Activated CD8-positive, alpha-beta T cell treated with anti-CD3 and anti-CD28 coated beads for 36 hours (primary cell): Measurements from ENCODE around the gene FILIP1. TPM values are rescaled to one million over a fixed set of nuclear protein-coding genes. Genes with fewer than 3 reads are reported as not detected.
A peak's percentile ranks its signal among the peaks of the same experiment; 100 is the strongest.

Source experiments
- ATAC-seq: fragments of 200-7000 bp; cut with Tn5 transposase; one replicate; pipeline ENCODE4 v1.10.0; 2021; ENCODE audit warnings: mild to moderate bottlenecking, moderate library complexity
- CTCF ChIA-PET: fragments of 350-600 bp; sonication (Branson Sonifier 250); formaldehyde crosslinking; loops from one replicate; lab custom pipeline; 2021; ENCODE audit warnings: antibody characterized with exemption; lab: Charles Lee
- POLR2A ChIA-PET: fragments of 350-600 bp; sonication (Branson Sonifier 250); formaldehyde crosslinking; loops from one replicate; lab custom pipeline; 2021; ENCODE audit warnings: antibody characterized with exemption; lab: Charles Lee
- DNase-seq: peaks from one replicate; pipeline ENCODE4 v3.0.0-alpha.2; 2020
- H3K27ac Mint-ChIP-seq: one replicate; pipeline ENCODE4 v1.8.0; 2021; ENCODE audit warnings: mild to moderate bottlenecking, mixed read lengths
- H3K27me3 Mint-ChIP-seq: one replicate; pipeline ENCODE4 v1.8.0; 2021; ENCODE audit warnings: mixed read lengths
- H3K36me3 Mint-ChIP-seq: one replicate; pipeline ENCODE4 v1.8.0; 2021; ENCODE audit warnings: low read depth, mixed read lengths
- H3K4me1 Mint-ChIP-seq: one replicate; pipeline ENCODE4 v1.8.0; 2021; ENCODE audit warnings: low read depth, mixed read lengths
- H3K4me3 Mint-ChIP-seq: one replicate; pipeline ENCODE4 v1.8.0; 2021; ENCODE audit warnings: mild to moderate bottlenecking, moderate library complexity, mixed read lengths
- H3K9me3 Mint-ChIP-seq: one replicate; pipeline ENCODE4 v1.8.0; 2021; ENCODE audit warnings: mixed read lengths
- CTCF ChIP-seq: fragments of 200-600 bp; IDR thresholded peaks from one replicate; pipeline ENCODE4 v1.8.0; 2022; ENCODE audit warnings: antibody characterized with exemption, mild to moderate bottlenecking
- intact Hi-C: fragments of 100-400 bp; cut with micrococcal nuclease; formaldehyde crosslinking; loops from one replicate; pipeline ENCODE4 v1.10.0; 2022
- microRNA-seq: library from miRNA; unstranded; fragments of <30 nt; microRNA quantifications from one replicate; pipeline ENCODE4 v1.2.0, GENCODE V29; 2022; ENCODE audit warnings: borderline microRNAs expressed, borderline replicate concordance
- total RNA-seq, 2 experiments: library from RNA; stranded (reverse); gene quantifications; one replicate each; pipeline ENCODE4 v1.2.3, GENCODE V29; 2021

The FILIP1 gene
- total RNA-seq, 2 experiments from 2014 or later, result 0.07 TPM; not detected in 1

DNA sequence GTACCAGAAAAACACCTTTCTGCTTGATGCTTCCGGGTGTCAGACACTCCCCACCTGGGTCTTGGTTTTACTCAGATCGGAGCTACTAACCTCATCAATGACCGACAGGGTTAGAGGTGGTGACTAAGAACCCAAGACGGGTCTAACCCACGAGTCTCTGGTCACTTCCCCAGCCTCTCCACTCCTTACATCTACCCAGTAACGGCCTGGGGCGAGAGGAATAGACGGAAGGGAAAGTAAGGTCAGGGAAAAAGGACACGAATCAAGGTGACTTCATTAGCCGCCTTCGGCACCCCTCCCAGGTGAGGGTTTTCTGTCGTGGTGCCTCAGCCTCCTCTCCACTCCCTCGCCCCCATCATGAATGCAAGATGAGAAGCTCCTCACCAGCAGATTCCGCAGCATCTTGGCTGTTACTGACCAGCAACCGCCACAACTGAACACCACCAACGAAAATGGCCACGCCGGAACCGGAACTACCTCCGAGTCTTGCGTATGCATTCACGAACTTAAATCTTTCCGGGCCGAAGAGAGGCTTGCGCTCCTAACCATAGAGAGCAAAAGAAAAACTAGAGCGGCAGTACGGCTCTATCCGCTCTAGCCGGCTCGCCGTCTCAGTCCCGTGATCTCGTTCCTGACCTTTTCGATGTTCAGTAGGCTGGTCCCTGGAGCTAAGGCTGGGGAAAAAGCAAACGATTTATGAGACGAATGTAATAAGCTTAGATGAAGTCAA is 250.1 kb downstream of the FILIP1 start, which contains the start of gene COX7A2:
COX7A2 (minus strand) TSS at position 469 of the 730 bp plus-strand sequence; CDS start at position 402, 67 bp downstream.
- Mint-ChIP-seq H3K4me1 (peaks cover 26% of the 10 kb centered on the region), H3K27me3 (peaks cover 8% of the 10 kb centered on the region), H3K4me3 (peak within 1 kb of the TSS; percentile 99), H3K27ac (peak within 1 kb of the TSS; percentile 99), H3K9me3 (no peaks in the 10 kb centered on the region), H3K36me3 (peaks cover 31% of the 10 kb centered on the region)
- no peak for TF ChIP-seq CTCF
- ATAC-seq, result peak; percentile 97
- DNase-seq, result peak; percentile 93
- ChIA-PET POLR2A (interaction anchor here (0.6 to 3.1 kb wide), 14 partner anchors 9 to 1549 kb away, joined by 3 to 22 read pairs (median 3); partner anchors contain the start of genes FILIP1, SENP6 and TMEM30A), CTCF (interaction anchor here (0.6 to 2.9 kb wide), 11 partner anchors 9 to 283 kb away, joined by 3 to 12 read pairs (median 3); no protein-coding TSS in a partner anchor)
- intact Hi-C loops, result loop anchor here (2.0 kb wide), 1 partner anchor 41 kb away; the partner anchor contains the start of gene TMEM30A

Small RNA genes lying within 50 kb of the gene (microRNA-seq; reads per million reads assigned to microRNA genes)
- gene MIR4463, result not detected

Other genes with a start within 250 kb of the FILIP1 start
- 100 to 1,000 TPM; 481 to 485 TPM for gene COX7A2, start 250.0 kb downstream of the FILIP1 start, total RNA-seq
- gene TMEM30A, start 209.0 kb downstream of the FILIP1 start, total RNA-seq, result 10 to 100 TPM; 39.7 to 39.9 TPM
- gene SENP6, start 108.1 kb upstream of the FILIP1 start, total RNA-seq, result 10 to 100 TPM; 70.2 to 72.0 TPM